Stimulated activated CD4-positive, alpha-beta T cell treated with anti-CD3 and anti-CD28 coated beads, Interleukin-1b, Interleukin-23, amount 100 ng/mL, for 24 hours (primary cell): ENCODE measurements around the gene RCAN2.

Source experiments
- DNase-seq, 4 experiments: peaks; one replicate each; pipeline ENCODE4 v3.0.0-alpha.2; 2020; ENCODE audit warnings: low read depth in 4 of 4, low spot score in 1 of 4

RCAN2 gene

DNA sequence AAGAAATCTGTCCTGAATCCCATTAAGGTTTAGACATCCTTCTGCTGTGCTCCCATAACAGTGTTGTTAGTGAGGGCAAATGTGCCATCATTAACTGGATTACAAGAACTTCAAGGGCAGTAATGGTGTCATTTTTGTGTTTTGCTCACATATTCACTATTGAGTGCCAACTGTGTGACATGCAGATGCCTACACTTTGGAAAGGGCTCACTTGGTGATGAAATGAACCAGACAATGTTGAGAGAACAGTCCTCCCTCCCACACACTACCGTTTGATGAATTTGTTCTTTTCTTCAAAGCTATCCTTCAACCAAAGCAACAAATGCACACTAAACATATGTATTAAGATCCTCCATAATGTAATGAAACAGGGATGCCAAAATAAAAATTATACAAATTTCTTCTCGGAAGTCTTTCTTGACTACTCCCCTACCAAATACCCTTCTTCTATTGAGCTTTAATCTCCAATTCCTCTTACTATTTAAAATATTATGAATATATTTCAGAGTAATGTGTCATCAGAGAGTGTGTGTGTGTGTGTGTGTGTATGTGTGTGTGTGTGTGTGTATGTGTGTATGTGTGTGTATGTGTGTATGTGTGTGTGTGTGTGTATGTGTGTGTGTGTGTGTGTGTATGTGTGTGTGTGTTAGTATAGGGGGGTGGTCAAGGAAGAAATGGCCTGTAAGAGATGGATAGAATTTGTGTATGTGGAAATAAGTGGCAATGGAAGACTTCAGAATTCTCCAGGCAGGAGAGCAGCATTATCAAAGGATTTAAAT, 228.1 kb downstream of the RCAN2 start:
- DNase-seq = no peak

DNA sequence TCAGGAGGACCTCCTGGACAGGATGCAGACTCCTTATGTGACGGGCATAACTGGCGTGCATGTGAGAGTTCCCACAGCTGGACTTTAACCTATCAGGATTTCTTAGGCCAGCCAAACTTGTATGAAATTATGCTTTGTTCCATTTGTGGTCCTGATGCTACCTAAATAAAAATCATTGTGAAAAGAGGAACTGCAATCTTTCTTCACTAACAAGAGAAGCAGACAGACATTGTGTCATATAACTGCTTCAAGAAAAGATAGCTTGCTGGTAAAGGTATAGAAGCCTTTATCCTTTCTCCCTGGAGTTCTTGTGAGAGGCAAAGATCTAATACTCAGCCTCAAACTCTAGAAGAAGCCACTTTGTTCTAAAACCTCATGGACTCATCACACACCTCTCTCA, 233.0 kb downstream of the RCAN2 start:
- no peak for DNase-seq

DNA sequence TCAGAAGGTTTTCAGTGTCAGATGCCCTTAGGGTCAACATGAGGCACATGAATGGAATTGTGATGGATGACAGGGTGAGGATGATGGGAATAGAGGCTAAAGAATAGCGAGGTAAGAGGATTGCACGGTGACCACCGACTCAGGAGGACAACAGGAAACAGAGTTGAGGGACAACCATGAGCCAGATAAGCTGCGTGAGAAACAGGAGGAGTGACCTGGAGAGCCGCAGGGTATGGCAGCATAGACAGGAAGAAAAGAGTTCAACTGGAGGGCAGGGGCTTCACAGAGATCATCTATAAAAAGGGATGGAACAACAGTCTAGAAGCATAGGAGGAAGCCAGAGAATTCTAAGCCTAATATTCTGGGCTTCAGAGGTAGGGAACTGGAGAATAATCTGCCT, 235.7 kb downstream of the RCAN2 start:
- no peak for DNase-seq

DNA sequence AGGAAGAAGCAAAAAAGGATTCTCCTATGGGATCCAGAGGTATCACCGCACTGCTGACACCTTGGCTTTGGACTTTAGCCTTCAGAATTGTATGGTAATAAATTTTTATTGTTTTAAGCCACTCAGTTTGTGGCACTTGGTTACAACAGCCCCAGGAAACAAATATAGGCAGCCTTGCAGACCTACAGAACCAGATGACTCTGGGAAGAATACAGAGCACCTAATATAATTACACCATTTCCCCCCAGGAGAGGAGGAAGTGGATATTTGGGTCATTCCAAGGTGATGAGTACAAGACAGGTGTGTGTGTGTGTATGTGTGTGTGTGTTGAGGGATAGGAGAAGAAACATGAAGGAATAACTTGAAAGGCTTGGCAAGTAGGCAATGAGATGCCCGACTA, 236.3 kb downstream of the RCAN2 start:
- no peak for DNase-seq

DNA sequence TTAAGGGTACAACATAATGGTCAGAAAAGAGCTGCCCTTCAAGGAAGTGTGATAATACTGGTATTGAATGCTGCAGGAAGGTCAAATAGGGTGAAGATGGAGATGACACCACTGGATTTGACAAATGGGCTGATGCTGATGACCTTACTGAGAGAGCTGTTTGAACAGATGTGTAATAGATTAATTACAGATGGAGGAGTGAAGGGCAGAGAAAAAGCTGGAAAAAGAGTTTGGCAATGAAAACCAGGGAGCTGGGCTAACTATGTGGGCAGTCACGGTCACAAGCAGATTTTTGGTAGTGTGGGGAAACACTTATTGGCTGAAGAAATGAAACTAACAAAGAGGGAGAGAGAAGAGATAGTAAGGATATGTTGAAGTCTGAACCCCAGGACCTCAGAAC, 236.9 kb downstream of the RCAN2 start:
- DNase-seq = no peak

DNA sequence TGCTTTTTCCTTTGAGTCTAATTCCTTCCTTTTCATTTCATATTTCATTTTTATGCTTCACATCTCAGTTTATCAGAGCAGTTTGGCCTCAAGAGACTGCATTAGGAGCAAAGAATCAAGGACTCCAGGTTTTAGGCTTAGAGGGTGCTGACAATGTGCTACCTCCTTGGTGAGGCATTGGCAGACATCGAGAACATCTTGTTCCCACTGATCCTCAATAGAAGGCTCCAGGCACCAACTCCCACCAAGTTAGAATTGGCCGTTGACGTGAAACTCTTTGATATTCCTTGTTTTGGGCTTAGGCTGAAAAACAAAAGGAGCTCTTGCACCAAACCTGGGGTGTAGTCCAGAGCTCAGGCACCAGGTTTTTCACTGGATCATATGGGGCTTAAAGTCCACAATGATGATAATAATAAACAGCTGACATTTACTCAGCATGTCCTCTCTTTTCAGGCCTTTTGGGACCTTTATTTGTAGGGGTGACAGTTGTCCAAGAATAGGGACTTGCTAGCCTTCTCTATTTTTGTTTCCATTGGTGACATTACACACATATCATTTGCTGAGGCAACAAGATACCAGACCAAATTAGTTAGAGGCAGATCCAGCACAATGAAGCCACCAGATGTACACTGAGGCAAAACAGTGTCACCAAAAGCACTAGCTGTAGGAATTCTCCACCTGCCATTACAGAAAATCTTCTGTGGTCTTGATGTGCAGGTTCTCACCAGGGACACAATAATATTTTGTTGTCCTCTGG, 239.5 kb downstream of the RCAN2 start:
- no peak for DNase-seq

DNA sequence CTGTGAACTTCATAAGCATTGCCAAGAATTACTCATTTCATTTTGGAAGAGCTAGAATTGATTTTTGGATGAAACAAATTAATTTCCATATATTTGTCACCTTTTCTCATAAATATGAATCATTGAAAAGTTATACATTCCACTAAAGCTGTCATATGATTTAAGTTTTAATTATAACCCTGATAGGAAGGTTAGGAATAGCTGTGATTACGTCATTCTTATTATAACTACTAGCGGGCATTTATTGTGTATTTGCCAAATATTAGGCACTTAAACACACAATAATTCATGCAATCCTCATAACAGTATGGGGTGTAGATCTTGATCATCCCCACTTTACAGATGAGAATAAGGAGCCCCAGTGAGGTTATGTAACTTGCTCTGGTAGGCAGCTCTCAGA, 243.1 kb downstream of the RCAN2 start:
- no peak for DNase-seq

DNA sequence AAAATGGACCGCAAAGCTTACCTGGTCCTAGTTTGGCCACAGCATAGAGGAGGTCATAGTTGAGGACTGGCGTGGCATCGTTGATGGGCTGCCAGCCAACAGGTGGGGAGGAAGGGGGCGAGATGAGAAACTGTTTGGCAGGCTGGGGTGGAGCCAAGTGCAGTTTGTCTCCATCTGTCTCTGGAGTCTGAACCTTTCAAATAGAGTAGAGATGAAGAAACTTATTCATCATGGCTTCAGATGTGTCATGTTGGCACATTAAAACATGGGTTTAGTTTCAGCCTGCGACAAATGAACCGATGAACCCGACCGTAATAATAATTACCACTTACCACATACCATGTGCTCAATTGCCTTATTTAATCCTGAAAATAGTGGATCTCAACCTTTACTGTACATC, 244.5 kb downstream of the RCAN2 start:
- no peak for DNase-seq

DNA sequence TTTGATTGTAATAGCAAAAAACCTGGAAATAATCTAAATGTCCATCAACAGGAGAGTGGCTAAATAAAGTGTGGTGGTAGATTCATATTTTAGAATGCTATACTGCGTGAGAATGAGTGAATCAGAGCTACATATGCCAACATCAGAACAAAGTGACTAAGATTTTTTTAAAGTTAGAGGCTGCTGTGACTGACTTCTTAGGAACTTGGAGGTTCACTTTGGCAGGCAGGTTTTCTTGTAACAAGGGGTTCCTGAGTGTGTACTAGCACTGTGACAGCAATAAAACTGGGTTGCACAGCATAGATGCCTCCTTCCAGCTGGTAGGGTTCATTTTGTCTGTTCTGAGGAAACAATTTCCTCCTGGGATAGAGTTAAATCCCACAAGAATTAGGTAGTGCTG, 245.2 kb downstream of the RCAN2 start:
- no peak for DNase-seq

DNA sequence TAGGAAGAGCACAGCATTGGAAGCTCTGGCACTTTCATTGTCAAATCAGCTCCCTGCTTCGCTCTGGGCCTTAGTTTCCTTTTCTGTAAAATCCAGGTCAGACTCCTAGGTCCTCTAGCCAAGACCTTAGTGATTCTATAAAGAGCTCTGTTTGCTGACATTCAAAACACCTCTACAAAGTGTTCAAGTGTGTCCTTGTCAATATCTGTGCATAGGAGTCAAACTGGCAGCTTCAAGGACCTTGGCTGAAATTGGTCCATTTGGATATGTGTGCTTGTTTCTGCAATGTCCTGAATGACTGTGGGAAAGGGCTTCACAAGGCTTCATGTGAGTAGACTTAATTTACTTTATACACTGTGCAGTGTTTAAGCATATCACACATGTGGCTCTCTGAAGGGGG, 246.6 kb downstream of the RCAN2 start:
- DNase-seq = no peak

DNA sequence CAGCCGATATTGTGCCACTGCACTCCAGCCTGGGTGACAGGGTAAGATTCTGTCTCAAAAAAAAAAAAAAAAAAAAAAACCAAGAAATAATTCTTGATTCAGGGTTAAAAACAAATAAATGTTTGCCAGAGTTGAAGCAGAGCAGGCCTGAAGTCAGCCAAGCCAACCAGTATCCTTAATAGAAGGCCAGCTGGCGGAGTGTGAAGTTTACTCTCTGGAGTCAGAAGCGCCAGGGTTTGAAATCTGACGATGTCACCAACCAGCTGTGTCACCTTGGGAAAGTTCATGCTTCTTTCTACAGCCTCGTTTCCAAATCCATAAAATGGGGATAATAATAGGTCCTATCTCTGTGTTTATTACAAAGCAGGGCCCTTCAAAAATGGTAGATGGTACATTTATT, 247.5 kb downstream of the RCAN2 start:
- DNase-seq = no peak

DNA sequence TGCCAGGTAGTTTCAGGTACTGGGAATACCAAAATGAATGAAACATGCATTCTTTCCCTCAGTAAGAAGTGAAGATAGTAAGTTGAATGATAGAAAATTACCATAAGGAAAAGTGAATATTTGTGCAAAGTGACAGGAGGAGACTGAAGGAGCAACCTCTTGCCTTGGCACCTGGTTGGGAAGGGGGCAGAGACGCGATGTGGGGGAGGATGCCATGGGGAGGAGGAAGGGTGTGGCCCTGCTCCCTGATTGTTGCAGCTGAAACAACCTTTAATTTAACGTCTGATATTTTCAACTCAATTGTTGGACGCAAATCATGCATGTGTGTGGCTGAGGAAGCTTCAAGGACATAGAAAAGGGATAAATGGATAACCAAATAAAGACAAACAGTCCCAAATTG, 248.3 kb downstream of the RCAN2 start:
- DNase-seq = no peak

DNA sequence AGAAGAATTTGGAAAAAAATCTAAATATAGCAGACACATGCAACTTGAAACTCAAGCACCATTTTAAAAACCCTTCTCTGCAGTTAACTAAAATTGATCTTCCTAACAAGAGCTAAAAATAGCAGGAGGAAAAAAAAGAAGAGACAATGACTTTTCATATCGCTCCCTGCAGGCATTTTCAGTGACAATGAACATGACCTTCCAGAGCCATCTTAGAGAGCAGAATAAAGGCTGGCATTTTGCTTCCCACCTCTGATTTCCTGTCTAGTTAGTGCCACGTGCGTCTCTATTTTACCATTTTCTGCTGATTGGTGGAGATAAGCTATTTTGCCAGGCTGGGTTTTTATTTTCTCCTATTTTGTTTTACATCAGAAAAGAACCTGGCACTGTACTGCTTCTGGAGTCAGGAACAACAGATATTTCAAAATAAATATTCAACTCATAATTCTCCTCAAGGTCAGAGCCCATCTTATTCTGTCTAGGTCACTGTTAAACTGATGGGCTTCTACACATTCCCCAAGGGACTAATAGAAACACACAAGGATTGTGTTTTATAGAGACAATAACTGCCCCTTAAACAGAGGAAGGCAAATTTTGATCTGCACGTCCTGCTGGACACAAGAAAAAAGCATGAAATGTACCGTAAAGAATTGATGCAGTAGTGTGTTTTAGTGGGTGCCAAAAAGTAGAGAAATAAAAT, 250.2 kb downstream of the RCAN2 start:
- no peak for DNase-seq

DNA sequence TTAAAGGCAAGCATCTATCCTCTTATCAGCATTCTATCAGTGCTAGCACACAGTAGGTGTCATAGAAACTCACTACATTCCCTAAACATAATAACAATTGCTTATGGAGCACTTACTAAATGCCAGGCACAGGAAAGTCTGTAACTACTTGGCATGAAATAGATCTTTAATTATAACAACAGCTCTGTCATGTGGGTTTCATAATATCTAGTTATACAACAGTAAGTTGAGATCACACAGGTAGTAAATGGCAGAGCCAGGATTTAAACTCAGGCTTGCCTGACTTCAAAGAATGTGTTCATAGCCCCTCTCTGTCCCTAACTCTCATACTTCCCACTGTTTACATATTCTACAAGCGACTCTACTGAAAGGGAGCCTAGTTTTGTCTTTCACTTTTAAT, 254.5 kb downstream of the RCAN2 start:
- DNase-seq = no peak

DNA sequence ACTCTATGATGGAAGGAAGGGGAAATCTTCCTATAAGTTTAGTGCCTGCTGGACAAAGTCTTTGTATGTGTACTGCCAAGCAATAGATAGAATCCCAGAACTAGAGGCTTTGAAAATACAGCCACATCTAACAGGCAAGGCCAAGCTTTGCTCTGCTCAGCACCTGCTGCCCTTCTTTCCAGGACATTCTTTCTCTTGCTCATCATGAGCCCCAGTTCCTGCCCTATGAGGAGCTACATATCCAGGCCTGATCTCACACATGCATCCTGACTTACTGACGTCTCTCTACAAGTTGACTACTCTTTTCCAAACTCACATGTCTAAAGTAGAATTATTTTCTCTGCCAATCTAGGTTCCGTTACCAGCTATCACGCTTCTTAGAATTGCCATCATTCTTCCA, 256.0 kb downstream of the RCAN2 start:
- DNase-seq = no peak

DNA sequence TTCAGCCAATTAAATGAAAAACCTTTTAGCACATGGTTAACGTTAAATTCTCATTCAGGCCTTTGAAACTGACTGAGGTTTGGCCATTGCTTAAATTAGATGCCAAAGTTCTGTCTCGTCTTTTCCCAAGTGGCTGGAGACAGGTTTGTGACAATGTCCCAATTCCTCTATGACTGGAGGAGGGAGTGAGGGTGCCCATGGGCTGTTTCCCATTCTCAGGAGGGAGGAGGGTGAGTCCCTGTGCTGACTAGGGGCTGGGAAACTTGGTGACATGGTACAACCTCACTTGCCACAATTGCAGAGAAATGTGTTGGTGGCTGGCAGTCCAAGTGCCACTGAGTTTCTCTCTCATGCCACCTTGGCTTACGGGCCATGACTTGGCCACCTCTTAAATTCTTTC, 256.5 kb downstream of the RCAN2 start:
- no peak for DNase-seq

DNA sequence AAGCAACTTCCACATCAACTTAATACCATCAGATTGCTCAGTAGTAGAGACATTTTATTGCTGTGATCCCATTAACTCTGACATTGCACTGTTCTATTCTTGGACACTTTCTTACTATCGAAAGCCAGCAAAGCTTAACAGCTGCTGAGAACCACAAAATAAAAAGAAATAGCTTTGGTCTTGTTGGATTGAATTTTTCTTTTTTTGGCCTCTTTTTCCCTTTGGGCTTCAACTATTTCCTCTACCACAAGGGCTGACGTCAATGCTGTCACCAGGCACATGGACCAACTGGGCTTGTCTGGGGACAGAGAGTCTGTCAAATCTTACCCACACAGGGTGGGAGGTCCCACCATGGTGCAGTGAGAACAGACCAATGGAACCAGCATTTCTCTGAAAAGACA, 257.1 kb downstream of the RCAN2 start:
- no peak for DNase-seq

DNA sequence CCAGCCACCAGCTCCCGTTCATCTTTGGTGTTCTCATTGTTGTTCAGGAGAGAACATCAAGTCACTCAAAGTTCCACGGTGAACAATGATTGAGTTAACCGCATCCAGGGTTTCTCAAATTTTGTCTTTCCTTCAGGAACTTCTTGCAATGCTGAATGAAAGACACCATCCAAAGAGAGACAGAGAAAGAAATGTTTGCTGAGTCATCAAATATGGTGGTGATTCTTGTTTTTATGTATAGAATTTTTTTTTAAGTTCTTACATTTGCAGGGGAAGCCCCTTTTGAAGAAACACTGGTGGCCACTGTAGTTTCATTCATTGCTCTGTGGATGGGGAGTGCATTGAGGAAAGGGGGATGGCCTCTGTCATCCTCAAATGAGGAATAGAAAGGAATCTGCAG, 258.1 kb downstream of the RCAN2 start:
- DNase-seq = no peak

DNA sequence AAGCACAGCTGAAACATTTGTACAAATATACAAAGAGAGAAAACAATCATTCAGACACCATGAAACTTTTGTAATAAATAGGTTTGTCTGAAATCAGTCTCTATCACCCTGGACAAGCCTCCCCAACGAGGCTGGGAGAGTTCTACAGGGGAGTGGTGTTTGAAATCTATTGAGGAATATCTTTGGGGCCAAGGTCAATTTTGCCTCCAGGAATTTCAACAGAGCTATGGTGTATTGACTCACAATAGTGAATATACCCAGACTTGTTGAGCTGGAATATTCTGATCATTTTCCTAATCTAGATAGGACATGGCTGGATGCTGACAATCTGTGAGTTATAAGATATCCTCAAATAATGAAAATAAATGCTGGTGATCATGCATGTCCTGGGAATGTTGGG, 269.0 kb downstream of the RCAN2 start:
- DNase-seq = no peak

DNA sequence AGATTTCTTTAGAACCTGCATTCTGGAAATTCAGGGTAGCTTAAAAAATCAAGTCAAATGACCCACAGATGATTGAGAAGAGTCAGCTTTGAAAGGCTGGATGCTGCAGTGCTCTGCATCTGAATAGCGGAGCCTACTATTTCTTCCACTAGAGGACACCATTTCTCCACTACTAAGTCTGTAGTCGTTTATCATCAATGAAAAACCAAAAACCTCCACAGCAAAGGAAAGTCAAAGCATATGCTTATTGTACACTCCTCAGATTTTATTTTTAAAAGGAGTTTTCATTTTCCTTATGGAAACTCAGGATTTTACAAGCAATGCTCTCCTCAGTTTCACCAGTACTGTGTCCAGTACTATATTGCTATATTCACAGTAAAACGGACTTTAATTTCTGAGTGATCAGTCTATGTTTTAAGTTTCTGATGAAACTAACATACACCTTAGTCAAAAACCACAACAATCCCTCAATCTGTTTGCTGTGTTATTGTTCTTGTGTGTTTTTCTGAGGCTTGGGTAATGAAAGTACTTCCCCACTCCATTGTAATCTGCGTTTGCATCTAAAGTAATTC, 269.9 kb downstream of the RCAN2 start:
- DNase-seq = no peak

DNA sequence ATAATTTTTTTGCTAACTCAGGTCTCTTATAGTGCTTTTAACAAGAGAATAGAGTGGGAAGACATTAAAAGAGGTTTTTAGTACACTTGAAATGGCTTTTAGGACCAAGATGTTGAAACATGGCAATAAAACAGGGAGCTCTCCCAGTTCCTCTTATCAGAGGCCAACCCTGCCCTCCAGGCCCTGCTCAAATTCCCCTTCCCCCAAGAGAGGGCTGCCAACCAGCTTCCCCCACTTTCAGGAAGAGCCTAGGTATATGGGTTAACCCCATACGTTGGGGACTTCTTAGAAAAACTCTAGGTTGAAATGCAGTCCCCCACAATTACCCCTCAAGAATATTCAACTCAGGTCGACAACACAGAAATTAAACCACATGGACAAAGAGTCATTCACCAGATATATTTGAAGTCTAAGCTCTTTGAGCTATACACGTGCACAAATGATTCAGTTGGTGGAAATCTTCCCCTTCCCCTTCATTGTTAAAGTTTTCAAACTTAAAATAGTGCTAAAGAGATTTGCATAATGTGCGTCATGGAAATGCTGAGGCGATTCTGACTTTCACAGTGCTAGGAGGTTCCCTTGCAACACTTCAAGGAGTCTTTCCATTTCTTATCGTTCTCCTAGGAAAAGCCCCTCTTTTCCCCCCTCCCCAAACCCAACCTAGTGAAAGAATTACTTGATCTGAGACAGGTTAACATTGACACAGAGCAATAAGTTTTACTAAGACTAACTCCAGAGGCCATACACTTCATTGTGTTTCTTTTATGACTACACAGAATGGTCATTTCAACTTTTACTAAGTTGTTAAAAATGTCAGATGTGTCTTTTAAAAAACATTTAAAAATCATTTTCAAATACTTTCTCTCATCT, 270.7 kb downstream of the RCAN2 start:
- DNase-seq = peak in 1 of 4 experiments; percentile 11
